Erythroblast (primary cell): ENCODE measurements around the gene ABTB1.

Experiments
- GATA1 ChIP-seq: IDR thresholded peaks from 2 replicates; pipeline ENCODE4 v1.6.1; 2011; ENCODE audit warnings: low read depth, mild to moderate bottlenecking, control low read depth, low read length, moderate library complexity
- POLR2A ChIP-seq: IDR thresholded peaks from 2 replicates; pipeline ENCODE4 v1.6.1; 2011; ENCODE audit warnings: mild to moderate bottlenecking, low read length

GRCh38 chr3:127698286-127698685 is 25.5 kb downstream of the ABTB1 start:
- TF ChIP-seq POLR2A, result no peak
- no peak for TF ChIP-seq GATA1
